Astrocyte (in vitro differentiated cells and primary cell): Measurements from ENCODE around the gene PRDM15.

Experiments
- EZH2 ChIP-seq: IDR thresholded peaks from 2 replicates; pipeline ENCODE4 v1.6.1; 2012; ENCODE audit warnings: mild to moderate bottlenecking, low read length, inconsistent platforms; ENCODE audit not compliant: insufficient read depth
- TF ChIP-seq, protein P1 (sequence below): IDR thresholded peaks from 2 replicates; pipeline ENCODE4 v1.5.1; 2011; ENCODE audit warnings: low read depth, mild to moderate bottlenecking, inconsistent platforms, low read length, moderate library complexity; ENCODE audit not compliant: insufficient read depth

- TF ChIP-seq, protein P1, sequence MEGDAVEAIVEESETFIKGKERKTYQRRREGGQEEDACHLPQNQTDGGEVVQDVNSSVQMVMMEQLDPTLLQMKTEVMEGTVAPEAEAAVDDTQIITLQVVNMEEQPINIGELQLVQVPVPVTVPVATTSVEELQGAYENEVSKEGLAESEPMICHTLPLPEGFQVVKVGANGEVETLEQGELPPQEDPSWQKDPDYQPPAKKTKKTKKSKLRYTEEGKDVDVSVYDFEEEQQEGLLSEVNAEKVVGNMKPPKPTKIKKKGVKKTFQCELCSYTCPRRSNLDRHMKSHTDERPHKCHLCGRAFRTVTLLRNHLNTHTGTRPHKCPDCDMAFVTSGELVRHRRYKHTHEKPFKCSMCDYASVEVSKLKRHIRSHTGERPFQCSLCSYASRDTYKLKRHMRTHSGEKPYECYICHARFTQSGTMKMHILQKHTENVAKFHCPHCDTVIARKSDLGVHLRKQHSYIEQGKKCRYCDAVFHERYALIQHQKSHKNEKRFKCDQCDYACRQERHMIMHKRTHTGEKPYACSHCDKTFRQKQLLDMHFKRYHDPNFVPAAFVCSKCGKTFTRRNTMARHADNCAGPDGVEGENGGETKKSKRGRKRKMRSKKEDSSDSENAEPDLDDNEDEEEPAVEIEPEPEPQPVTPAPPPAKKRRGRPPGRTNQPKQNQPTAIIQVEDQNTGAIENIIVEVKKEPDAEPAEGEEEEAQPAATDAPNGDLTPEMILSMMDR = no peak
- no peak for TF ChIP-seq EZH2
These were observed 69.1 kb downstream of the PRDM15 start for GRCh38 chr21:41809891-41810596.
